Upper lobe of left lung (tissue), 4 donors: Measurements from ENCODE around the gene PTPRF.

Experiments
- CTCF ChIP-seq, 6 experiments: fragments of 450-650 bp in 4 of 6; fragments of 200-600 bp in 2 of 6; sonication (generic) in 2 of 6; IDR thresholded peaks; one replicate each; pipeline ENCODE4 v1.5.1; 2016 to 2019; ENCODE audit warnings: antibody characterized with exemption in 6 of 6
- EP300 ChIP-seq, 4 donors: sonication (generic); formaldehyde crosslinking; IDR thresholded peaks; one replicate each; pipeline ENCODE4 v1.5.1; 2017; ENCODE audit warnings: antibody characterized with exemption in 4 of 4, control low read depth in 2 of 4
- POLR2A ChIP-seq, 4 donors: fragments of 450-650 bp; IDR thresholded peaks; one replicate each; pipeline ENCODE4 v1.5.1; 2016 to 2017; ENCODE audit warnings: antibody characterized with exemption in 4 of 4, mild to moderate bottlenecking in 2 of 4
- POLR2AphosphoS5 ChIP-seq, 2 donors: sonication (generic); formaldehyde crosslinking; IDR thresholded peaks; one replicate each; pipeline ENCODE4 v1.5.1; 2017; ENCODE audit warnings: antibody characterized with exemption in 2 of 2

DNA sequence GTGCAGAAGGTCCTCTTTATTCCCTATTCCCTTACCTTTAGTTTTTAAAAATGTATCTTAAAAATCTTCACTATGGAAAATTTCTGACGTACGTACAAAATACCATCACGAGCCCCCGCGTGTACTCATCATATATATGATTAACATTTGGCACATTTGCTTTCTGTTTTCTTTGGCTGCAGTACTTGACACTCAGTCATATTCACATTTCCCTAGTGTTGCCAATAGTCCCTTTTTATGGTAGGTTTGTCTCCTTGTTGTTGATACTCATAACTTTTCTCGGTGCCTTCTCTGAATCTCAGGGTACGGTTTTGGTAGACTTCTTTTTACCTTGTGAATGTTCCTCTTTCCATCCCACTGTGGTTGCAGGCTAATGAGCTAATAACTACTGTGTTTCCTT is 142.6 kb downstream of the PTPRF start:
- no peak for TF ChIP-seq CTCF (IDR thresholded peaks at IDR 0.05)
- TF ChIP-seq EP300 (IDR thresholded peaks at IDR 0.05) = no peak
- TF ChIP-seq POLR2A (IDR thresholded peaks at IDR 0.05) = no peak
- TF ChIP-seq POLR2AphosphoS5 (IDR thresholded peaks at IDR 0.05) = no peak
